GM18507 (cell line): ENCODE measurements around the gene HOXA9.

Experiments used
- DNase-seq: peaks from one replicate; pipeline ENCODE4 v3.0.0; 2011; ENCODE audit warnings: low read depth; ENCODE audit not compliant: insufficient read length; ENCODE audit errors: extremely low spot score
- FAIRE-seq: peaks from 2 replicates; lab custom pipeline; 2011; peaks lifted over from hg19 to GRCh38; lab: Jason Lieb, UNC

Gene HOXA9

DNA sequence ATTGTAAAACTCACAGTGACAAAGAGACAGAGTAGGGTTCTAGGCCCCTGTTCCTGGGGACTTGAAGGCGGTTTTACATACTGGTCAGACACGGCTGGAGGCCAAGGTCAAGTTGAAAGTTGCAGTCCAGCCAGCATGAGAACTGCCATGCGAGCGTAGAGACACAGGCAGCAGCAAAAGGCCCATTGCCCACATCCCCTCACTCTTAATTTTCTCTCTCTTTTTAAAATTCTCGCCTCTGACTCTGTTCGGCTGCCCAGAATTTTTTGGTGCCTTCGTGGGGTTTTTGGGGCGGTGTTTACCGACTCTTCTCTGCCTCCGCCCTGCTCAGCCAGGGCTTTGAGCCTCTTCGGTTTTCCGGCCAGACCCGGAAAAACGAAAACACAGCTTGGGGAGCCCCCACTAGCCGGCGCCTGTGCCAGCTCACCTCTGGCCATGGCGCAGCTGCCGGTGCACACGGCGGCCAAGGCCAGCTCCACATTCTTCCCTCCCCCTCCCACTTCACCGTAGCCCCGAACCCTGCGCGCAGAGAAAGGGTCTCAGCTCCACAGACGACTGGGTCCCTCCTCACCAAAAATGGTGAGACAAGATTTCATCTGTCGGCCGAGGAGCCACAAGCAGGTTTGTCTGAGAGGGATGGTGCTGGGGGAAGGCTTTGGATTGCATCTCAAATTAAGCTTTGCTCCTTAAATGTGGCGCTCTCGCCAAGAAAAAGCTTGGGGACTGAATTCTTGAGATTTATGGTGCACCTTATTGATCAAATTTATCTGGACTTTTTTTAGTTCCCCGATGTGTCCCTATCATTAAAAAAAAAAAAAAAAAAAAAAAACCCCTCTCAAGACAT, 36.9 kb upstream of the HOXA9 start:
- FAIRE-seq (no peak), DNase-seq (no peak)

DNA sequence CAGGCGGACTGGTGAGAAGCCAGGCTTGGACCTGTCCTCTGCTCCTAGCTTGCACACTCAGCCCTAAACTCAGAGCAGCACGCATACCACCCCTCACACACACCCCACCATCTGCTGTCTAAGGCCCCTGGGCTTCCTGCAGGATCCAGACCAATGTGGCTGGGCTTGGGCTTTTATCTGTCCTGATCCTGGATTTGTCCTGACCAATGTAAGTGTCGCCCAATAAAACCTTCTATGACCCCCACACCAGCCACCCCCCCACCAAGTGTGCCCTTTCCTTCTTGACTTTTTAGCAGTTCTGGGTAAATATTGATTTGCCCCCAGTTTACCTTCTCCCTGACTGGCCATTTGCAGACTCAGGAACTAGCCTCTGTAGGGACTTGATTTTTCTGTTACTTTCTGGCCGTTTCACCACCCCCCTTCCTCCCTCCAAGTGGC, 36.3 kb upstream of the HOXA9 start:
- FAIRE-seq (no peak), DNase-seq (no peak)

DNA sequence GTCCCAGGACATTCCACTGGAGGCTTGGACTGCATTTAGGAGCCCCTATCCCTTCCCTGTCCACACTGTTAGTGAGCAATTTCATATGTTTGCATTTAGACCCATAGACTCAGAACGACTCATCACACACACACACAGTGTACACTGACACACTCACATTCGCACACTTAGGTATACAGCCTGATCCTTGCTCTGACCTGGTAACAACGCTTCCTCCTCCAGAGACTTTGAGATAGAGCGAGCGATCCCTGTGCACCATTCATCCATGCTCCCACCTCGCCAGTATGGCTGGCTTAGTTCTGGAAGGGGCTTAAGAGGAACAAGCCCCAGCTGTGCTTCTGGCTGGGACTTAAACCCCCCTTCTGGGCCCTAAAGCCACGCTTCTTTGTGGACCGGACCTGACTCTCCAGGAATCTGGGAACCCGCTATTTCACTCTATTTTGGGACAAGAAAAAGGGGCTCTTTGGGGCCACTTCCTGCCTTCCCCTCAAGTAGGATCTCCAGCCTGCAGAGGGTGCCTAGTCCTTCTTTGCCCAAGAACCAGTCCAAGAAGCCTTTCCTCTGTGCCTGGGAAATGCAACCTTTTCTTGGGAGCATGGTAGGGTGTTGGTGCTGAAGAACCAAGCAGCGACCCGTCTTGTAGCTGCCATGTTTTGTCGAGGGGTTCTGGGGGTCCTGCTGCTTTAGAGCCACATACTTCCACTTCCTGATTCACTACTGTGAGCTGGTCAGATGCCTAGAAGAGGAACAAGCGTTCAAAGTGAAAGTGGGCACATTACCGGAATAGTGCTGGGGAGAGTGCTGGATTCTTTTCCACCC, 35.6 kb upstream of the HOXA9 start:
- FAIRE-seq: peak; percentile 24
- DNase-seq: no peak

DNA sequence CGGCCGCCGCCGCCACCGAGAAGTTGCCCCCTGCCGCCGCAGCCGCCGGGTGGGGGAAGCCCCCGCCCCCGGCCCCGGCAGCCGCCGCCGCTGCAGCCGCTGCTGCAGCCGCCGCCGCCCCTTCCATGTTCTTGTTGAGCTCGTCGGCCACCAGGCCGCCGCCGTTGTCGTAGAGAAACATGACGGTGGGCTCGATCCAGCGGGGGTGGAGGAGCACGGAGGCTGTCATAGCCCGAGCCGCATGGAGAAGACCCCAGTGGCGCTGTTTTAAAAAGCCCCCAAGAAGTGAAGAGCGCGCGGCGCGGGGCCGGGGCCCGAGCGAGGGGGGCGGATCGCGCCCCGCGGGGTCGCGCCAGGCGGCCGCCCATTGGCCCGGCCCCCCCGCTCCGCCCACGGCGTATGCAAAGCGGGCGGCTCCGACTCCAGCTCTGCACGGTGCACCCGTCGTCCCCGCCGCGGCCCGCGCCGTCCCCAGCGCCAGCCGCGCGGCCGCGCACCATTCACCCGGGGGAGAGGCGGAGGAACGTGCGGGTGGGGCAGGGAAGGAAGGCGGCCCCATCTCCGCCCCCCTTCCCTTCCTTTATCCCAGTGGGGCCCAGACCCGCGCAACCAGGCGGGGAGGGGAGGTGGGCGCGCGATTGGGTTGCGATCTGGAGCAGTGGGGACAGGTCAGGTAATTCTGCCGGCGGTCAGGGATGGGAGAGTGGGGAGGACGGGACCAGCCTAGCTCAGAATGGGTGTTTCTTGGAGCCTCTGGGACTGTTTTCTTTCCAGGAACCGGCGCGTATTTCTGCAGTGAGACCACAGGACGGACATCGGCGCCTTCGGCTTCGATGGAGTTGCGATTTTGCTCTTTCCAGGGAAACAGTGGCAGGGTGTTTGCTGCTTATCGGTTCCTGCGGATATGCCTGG, 34.8 kb upstream of the HOXA9 start, which contains the start of gene HOXA13:
TSS of gene HOXA13 (minus strand) at position 243 of the 912 bp plus-strand sequence. CDS start at position 229, 14 bp downstream.
- FAIRE-seq (no peak), DNase-seq (no peak)

DNA sequence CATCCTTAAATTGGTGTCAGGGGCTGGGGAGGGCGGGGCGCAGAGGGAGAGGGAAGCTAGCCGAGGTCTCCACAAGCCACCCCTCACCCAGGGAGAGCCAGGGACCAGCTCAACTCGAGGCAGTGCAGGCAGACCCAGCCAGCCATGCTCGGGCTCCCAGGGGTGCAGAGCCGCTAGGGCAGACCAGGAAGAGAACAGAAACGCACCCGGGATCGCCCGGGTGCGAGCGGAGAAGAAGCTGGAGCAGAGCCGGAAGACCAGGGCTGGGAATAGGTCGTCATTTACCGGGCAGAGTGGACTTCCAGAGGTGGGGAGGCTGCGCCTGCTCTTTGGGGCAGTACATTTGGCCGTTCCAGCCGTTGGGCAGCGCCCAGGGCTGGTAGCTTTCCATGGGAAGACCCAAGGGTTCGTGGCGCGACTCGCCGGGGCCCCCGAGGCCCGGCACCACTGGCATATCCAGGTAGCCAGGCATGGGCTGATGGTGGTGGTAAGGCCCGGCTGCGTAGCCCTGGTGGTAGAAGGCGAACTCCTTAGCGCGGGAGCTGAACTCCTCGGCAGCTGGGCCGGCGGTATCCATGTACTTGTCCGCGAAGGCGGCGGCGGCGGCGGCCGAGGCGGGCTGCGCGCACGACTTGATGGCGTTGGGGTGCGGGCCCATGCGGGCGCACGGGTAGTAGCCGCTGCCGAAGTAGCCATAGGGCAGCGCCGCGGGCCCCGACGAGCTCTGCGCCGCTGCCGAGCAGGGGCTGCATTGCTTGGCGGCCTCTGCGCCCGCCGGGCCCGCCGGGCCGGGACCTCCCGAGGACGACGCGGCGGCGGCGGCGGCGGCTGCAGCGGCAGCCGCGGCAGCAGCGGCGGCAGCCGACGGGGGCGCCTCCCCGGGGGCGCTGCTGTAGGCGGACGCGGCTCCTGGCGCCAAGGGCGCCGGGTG, 33.8 kb upstream of the HOXA9 start:
- FAIRE-seq (no peak), DNase-seq (no peak)

DNA sequence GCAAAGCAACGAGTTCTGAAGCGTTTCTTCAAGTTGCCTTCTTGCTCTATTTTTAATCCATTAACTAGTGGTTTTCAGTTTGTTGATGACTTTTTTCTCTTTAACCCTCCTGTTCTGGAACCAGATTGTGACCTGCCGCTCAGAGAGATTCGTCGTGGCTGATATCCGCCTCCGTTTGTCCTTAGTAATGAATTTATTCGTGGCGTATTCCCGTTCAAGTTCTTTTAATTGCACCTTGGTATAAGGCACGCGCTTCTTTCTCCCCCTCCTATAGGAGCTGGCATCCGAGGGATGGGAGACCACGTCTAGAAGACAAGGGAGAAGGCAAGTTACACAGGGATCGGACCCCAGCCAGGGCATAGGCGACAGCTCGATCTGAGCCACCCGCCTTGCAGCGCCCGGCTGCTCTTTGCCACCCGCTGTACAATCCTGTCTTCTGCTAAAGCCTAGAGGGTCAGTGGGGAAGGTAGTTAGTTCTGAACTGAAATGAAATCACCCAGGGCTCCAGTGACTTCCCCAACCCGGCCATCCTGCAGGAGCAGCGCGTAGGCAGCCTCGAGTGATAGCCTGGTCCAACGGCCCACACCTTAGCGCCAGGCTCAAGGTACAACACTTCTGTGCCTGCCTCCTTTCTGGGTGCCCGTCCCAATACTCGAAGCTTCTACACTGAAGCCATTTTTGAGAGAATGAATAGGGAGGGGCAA, 33.0 kb upstream of the HOXA9 start:
- FAIRE-seq: no peak
- no peak for DNase-seq

DNA sequence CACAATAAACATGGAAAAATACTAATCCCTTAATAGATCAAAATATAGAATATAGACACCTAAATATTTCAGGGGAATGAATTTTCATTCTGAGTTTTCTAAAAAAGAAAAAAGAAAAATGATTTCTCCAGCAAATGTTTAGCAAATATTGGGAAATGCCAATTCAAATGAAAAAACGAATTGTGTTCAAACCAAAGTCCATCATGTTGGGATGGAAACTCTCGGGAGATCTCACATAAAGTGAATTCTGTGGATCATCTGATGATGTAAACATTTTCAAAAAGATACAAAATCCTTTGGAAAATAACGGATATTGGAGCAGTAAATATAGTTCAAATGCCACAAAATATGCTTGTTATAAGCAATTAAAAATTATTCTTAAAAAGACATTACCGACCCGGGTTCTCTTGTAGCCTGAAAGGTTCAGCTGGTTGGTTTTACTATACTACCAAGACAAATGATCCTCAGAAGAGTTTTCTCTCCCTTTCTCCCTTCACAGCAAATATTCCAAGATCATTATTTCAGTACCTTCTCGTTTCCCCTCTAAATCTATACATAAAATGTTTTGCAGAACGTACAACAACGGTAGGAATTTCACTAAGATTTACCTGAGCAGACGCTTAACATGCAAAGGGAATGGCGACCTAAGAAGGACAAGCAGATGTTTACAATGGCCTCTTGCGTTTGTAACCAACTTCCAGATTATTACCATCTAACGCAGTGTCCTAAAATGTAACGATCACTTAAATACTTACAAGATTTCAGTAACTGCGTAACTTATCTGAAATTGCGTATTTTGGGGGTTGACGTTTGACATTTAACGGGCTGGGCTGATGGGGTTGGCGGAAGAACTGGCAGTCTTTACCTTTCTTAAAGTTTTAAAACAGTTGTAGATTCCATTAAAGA, 32.1 kb upstream of the HOXA9 start:
- FAIRE-seq (no peak), DNase-seq (no peak)

DNA sequence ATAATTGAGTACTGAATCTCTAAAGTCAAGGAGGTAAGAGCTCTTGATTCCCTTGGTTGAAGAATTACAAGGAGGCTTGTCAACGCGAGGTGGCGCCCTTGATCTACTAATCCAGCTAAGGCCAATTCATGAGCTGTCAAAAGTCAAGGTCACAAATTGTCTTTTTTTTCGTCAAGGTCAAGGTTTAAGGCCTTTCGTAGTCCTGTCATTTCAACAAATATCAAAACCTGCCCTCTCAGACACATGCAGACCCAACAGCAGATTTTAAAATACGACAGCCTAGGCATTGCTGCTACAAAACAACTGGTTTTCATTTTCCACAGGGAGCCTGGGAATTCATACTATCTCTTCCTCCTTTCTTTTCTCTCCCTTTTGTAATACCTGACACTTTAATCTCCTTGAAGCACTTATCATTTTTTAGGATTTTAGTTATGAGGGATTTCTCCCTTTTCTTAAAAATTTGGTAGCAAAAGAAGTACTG, 31.0 kb upstream of the HOXA9 start:
- peak; percentile 86 for FAIRE-seq
- DNase-seq: no peak

DNA sequence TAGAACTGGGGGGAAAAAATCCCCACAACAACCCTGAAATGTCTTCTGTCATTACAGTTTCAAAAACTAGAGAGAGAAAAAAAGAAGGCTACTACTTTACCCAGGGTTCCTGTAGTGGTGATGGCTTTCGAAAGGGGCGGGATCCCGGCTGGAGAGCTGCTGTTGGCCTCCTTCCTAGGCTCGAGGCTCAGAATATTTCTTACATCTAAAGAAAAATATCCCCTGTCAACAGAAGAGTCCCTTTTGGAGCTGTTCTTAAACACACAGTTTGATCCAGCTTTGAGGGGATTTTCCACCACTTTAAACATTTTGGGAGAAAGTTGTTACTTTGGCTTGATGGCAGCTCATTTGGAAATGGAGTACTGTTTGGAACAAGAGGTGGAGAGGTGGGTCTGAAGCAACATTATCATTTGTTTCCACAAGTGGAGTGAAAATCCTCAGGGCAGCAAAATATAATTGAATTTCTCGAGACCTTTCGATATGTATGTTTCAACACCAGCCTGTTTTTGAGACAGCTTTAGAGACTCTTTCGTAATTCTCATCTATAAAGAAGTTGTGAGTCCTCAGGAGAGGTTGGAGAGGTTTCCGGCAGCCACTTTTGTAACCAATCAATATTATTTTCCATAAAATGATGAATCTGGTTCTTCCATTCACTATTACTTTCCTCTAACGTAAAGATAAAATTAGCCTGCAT, 29.5 kb upstream of the HOXA9 start:
- no peak for FAIRE-seq

DNA sequence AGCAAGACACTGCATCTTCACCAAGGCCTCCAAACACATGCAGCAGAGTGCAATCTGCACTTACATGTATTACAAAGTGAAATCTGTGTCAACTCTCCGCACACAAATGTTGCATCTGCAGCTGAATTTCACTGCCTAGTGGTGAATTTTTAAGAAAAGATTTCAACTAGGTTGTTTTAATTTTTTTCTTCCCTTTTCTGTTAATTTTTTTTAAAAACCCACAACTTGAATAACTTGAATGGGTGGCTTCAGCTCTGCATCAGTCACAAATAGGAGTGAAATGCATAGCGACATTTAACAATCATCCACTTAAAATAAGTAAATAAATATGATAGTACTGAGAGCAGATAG, 28.6 kb upstream of the HOXA9 start:
- no peak for DNase-seq
- FAIRE-seq: no peak

More for the DNA sequence above, 29.5 kb upstream of the HOXA9 start:
- no peak for DNase-seq

DNA sequence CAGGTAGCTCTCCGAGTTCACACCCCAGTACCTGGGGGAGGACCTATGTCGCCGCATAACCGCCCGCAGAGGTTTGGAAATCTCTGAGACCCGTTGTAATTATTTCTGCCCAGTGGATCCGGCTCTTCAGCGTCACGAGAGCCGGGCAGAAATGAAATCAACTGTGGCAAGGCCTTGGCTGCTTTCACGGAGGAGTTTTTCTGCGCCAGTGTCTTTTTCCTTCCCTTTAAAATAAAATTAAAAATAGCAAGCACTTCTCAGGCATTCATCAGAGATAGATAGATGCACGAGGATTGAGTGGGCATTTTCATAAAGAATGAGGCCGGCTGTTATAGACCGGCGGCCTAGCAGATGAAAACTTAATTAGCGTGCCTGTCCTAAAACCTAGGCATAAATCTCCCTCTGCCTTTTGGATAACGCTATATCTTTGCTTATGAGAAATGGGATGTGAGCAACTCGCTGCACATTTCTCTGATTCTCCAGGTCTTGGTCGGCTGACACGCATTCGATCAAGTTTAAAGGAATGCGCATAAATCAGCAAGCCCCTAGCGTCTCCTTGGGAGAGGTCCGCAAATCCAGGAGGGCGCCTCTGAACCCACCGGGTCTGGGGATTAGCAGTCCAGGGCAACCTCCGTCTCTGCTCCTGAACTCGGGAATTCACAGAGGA, 28.1 kb upstream of the HOXA9 start:
- DNase-seq (no peak), FAIRE-seq (no peak)

DNA sequence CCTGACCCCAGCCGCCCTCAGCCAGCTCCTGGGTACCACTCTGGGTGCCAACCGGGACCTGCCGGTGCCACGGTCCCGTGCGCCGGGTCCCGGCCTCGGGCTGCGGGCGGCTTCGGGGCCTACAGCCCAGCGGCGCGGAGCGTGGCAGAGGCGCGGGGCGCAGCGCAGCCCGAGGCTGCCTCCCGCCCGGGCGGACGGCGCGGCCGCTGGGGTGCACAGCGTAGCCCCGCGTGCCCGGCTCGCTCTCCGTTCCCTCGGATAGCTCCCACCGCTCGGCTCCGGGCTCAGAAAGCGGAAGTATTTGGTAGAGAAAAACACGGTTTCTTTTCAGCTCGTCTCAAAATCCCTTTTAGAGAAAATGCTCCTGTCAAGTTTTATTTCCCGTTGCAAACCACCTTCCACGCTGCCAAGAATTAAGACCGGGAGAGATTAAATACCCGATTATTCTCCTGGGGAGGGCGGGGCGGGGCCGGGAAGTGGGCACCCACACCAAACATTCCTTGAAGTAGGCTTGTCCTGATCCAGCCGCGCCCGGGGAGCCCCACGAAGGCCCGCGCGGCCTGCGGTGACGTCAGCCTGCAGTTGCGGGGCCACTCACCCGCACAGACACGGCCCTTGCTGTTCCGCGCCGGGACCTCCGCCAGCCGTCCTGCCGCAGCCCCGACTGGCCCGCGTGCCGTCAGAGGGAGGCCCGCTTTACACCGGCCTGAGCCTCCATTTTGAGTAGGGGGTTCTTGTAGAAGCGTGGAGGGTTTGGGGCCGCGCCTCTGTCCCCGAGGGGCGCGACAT, 27.4 kb upstream of the HOXA9 start:
- DNase-seq (no peak), FAIRE-seq (no peak)

DNA sequence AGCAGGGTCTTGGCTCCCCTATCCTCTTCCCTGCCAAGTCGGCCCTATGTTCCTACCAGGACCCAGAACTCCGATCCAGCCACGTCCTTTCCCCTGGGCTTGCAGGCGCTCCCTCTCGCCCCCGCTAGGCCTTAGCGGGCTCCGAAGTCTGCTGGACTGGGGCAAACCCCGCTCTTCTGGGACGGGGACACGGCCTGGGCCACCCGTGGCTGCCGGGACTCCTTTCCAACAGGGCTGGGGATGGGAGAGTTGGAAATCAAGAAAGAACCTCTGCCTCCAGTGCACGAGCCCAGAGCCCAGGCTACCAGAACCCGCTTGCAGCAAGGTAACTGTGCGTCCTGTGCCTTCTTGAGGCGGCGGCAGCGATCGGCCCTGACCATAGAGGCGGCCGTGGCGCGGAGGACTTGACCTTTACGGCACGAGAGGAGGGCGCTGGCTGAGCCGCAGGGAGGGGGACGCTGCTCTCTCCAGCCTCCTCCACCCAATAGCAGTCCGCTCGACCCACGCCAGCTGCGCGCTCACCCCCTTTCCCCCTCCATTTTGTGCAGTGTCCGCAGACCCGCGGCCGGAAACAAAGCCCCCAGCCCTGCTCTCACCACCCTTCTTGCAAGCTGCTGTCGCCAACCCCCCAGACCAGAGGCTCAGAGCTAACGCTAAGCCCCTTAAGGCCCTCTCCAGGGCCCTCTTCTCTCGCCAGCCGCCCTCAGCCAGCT, 26.7 kb upstream of the HOXA9 start:
- no peak for FAIRE-seq
- no peak for DNase-seq

DNA sequence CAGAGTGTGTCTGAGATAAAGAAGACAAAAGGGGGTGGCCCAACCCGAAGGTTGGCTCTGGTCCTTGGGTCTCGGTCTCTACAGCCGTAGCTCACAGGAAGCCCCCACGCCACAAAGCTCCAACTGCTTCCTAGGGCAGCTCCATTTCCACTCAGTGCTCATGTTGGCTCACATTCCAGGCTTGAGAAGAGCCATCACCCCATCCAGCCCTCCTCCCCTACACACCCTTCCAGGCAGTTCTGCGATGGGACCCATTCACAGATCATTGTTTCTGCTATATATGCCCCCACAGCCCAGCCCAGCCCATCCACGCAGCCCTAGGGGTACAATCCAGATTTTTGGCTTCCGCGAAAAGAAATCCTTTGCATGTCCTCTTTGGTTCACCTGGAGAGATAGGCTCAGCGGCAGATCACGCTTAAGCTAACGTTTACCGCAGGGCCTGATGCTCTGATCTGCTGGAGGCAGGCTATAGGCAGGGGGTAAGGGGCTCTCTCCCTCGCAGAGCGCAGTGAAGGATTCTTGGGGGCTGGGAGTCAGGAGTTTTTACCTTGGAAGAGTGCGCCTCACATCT, 25.9 kb upstream of the HOXA9 start:
- DNase-seq: no peak
- no peak for FAIRE-seq
